ENCODE data around the gene PICK1. TPM values are rescaled to one million over a fixed set of nuclear protein-coding genes. Genes with fewer than 3 reads are reported as not detected.

Gene PICK1
- total RNA-seq, 2 experiments from 2014 or later: 19.2 to 23.8 TPM

DNA sequence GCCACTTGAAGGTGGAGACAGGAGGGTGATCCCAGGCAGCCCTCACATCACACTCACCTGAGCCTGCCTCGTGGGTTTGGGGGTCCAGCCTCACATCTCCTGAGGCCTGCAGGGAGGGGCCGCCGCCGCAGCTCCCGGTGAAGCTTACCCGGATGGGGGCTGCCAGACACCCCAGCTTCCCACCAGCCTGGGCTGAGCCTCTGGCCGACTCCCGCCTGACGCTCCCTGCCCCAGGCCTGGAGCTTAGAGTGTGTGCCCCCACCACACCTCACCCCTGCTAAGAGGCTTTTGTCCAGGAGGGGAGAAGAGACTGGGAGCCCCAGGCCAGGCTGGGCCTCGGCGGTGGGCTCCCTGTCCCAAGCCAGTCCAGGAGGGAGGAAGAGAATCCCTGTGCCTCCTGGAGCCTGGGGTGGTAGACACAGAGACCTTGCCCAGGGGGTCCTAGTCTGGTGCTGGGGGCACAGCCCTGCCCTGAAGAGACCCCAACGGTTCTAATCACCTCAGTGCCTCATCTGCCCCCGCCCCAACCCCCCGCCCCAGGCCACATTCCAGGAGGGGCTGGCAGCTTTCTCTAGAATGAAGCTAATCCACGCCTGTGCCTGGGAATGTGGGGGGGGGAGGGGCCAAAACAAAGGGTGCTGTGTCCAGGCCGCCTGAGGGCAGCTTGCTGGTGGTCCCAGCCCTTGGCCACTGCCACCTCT, 26.9 kb downstream of the PICK1 start, which contains the start of gene SLC16A8:
Gene SLC16A8, minus strand, starts transcription at position 254 of the 701 bp plus-strand sequence. CDS start 1,311 bp downstream, outside the sequence.
- intact Hi-C loops (cut with micrococcal nuclease; ENCODE audit: unreplicated experiment): no loop called here
- no peak for DNase-seq (ENCODE audit: low spot score)
- Histone ChIP-seq H3K36me3 (ENCODE audit: insufficient read depth, low read length) (no peaks in the 10 kb centered on the region), H3K4me2 (ENCODE audit: low read length) (no peak within 1 kb of the TSS), H3K79me2 (ENCODE audit: insufficient read depth, low read depth, low read length) (no peaks in the 10 kb centered on the region), H3K4me1 (ENCODE audit: insufficient read depth, low read length, poor library complexity, severe bottlenecking) (no peaks in the 10 kb centered on the region), H4K20me1 (ENCODE audit: insufficient read depth, low read length) (no peaks in the 10 kb centered on the region), H3K9me3 (ENCODE audit: low read length) (no peaks in the 10 kb centered on the region), H2AFZ (ENCODE audit: low read length) (no peak within 1 kb of the TSS), H3K27ac (ENCODE audit: low read depth, low read length, poor library complexity, severe bottlenecking) (no peak within 1 kb of the TSS), H3K4me3 (ENCODE audit: low read depth, low read length, poor library complexity, severe bottlenecking) (no peak within 1 kb of the TSS), H3K9me2 (ENCODE audit: insufficient read depth, low read length) (no peaks in the 10 kb centered on the region)
- ChIA-PET CTCF (ENCODE audit: unreplicated experiment) (no interaction called here), POLR2A (no interaction called here)
- TF ChIP-seq EZH2phosphoT487 (IDR thresholded peaks at IDR 0.05; ENCODE audit: borderline replicate concordance, low read depth, low read length): no peak
- TF ChIP-seq, protein P1, sequence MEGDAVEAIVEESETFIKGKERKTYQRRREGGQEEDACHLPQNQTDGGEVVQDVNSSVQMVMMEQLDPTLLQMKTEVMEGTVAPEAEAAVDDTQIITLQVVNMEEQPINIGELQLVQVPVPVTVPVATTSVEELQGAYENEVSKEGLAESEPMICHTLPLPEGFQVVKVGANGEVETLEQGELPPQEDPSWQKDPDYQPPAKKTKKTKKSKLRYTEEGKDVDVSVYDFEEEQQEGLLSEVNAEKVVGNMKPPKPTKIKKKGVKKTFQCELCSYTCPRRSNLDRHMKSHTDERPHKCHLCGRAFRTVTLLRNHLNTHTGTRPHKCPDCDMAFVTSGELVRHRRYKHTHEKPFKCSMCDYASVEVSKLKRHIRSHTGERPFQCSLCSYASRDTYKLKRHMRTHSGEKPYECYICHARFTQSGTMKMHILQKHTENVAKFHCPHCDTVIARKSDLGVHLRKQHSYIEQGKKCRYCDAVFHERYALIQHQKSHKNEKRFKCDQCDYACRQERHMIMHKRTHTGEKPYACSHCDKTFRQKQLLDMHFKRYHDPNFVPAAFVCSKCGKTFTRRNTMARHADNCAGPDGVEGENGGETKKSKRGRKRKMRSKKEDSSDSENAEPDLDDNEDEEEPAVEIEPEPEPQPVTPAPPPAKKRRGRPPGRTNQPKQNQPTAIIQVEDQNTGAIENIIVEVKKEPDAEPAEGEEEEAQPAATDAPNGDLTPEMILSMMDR (conservative IDR thresholded peaks at IDR 0.05; ENCODE audit: low read length): no peak
- no TSS peak for BruUV-seq (replicated peaks)

DNA sequence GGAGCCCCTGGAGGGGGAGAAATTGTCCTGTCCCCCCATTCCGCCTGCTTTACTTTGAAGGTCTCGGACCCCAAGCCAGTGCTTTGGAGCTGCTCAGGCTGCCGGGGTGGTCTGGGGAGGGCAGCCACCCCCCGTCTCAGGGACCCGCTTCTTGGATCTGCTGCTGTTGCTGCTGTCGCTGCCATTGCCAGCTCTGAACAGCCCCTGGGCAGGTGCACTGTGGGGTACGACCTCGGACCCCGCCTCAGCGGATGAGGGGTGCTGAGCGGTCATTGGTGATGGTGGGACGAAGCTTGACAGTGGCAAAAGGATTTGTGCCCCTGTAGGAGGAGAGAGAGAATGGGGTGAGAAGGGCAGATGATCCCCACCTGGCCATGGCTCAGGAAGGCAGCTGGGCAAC, 27.9 kb downstream of the PICK1 start:
- Histone ChIP-seq H4K20me1 (ENCODE audit: insufficient read depth, low read length) (no peaks in the 10 kb centered on the region), H3K27ac (ENCODE audit: low read depth, low read length, poor library complexity, severe bottlenecking) (no peak overlapping the region), H3K79me2 (ENCODE audit: insufficient read depth, low read depth, low read length) (no peaks in the 10 kb centered on the region), H2AFZ (ENCODE audit: low read length) (no peak overlapping the region), H3K4me1 (ENCODE audit: insufficient read depth, low read length, poor library complexity, severe bottlenecking) (no peaks in the 10 kb centered on the region), H3K9me2 (ENCODE audit: insufficient read depth, low read length) (no peaks in the 10 kb centered on the region), H3K4me2 (ENCODE audit: low read length) (no peak overlapping the region), H3K4me3 (ENCODE audit: low read depth, low read length, poor library complexity, severe bottlenecking) (no peak overlapping the region), H3K36me3 (ENCODE audit: insufficient read depth, low read length) (no peaks in the 10 kb centered on the region), H3K9me3 (ENCODE audit: low read length) (no peaks in the 10 kb centered on the region)
- CTCF ChIA-PET (ENCODE audit: unreplicated experiment): no interaction called here
- intact Hi-C loops (cut with micrococcal nuclease; ENCODE audit: unreplicated experiment): no loop called here
- BruUV-seq (replicated peaks): no TSS peak
- POLR2A ChIA-PET: no interaction called here
- TF ChIP-seq, protein P1 (conservative IDR thresholded peaks at IDR 0.05; ENCODE audit: low read length): no peak
- no peak for TF ChIP-seq EZH2phosphoT487 (IDR thresholded peaks at IDR 0.05; ENCODE audit: borderline replicate concordance, low read depth, low read length)
- DNase-seq (ENCODE audit: low spot score): no peak

DNA sequence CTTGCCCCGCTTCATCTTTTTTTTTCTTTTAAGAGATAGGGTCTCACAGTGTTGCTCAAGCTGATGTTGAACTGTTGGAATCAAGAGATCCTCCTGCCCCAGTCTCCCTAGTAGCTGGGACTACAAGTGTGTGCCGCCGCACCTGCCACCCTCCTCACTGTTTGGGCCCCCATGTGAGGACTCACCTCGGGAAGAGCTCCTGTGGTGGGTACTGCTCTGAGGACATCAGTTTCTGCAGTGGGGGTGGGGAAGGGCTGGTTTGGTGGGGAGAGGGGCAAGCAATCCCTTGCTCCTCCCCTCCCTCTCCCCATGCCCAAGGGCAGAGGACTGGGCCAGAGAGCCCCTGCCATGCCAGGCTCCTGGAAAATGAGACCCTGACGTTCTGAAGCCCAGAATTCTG, 28.3 kb downstream of the PICK1 start:
- intact Hi-C loops (cut with micrococcal nuclease; ENCODE audit: unreplicated experiment): no loop called here
- no peak overlapping the region for H3K4me2 ChIP-seq (ENCODE audit: low read length)
- ChIA-PET POLR2A (no interaction called here), CTCF (ENCODE audit: unreplicated experiment) (no interaction called here)
- no peak overlapping the region for H2AFZ ChIP-seq (ENCODE audit: low read length)
- no peaks in the 10 kb centered on the region for H3K4me1 ChIP-seq (ENCODE audit: insufficient read depth, low read length, poor library complexity, severe bottlenecking)
- H3K4me3 ChIP-seq (ENCODE audit: low read depth, low read length, poor library complexity, severe bottlenecking): no peak overlapping the region
- H3K9me3 ChIP-seq (ENCODE audit: low read length): no peaks in the 10 kb centered on the region
- no peaks in the 10 kb centered on the region for H3K9me2 ChIP-seq (ENCODE audit: insufficient read depth, low read length)
- no peaks in the 10 kb centered on the region for H4K20me1 ChIP-seq (ENCODE audit: insufficient read depth, low read length)
- no TSS peak for BruUV-seq (replicated peaks)
- H3K79me2 ChIP-seq (ENCODE audit: insufficient read depth, low read depth, low read length): no peaks in the 10 kb centered on the region
- H3K27ac ChIP-seq (ENCODE audit: low read depth, low read length, poor library complexity, severe bottlenecking): no peak overlapping the region
- DNase-seq (ENCODE audit: low spot score): no peak
- no peaks in the 10 kb centered on the region for H3K36me3 ChIP-seq (ENCODE audit: insufficient read depth, low read length)
- no peak for TF ChIP-seq EZH2phosphoT487 (IDR thresholded peaks at IDR 0.05; ENCODE audit: borderline replicate concordance, low read depth, low read length)
- TF ChIP-seq, protein P1 (conservative IDR thresholded peaks at IDR 0.05; ENCODE audit: low read length): no peak

All from OCI-LY7 (cell line).